SK-N-MC (cell line): Measurements from ENCODE around the gene ZNF575.

Experiments
- EZH2 ChIP-seq: fragments of 200-600 bp; sonication (generic); IDR thresholded peaks from one replicate; pipeline ENCODE4 v1.6.1; 2017; ENCODE audit warnings: antibody characterized with exemption
- POLR2AphosphoS5 ChIP-seq: IDR thresholded peaks from 2 replicates; pipeline ENCODE4 v1.6.1; 2012; ENCODE audit warnings: mild to moderate bottlenecking, low read depth, low read length, borderline replicate concordance

DNA sequence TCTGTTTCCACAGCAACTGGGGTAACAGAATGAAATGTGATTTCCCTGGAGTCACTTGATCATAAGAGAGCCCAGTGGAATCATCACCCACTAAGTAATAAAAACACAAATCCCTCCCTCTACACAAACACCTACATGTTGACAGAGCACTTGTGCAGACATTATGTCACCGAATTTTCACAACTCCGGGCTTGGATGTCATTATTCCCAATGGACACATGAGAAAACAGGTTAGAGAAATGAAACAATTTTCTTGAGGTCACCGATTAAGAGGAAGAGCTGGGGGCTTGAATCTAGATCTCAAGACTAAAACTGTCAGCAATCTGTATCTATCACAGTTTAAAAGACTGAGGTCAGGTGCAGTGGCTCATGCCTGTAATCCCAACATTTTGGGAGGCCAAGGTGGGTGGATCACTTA, 39.2 kb downstream of the ZNF575 start:
- no peak for TF ChIP-seq EZH2
- TF ChIP-seq POLR2AphosphoS5 = no peak
